ENCODE data around the gene NRDC. TPM values are rescaled to one million over a fixed set of nuclear protein-coding genes. Genes with fewer than 3 reads are reported as not detected.

The NRDC gene
- total and polyA plus RNA-seq, 2 of the 8 experiments (the other 6 are each of a cell fraction or from before 2014, with no cell fraction given) = 70.2 to 182 TPM

GRCh38 chr1:51842261-51842660 lies 36.3 kb downstream of the NRDC start (continued):
- no peak for TF ChIP-seq EP300 (IDR thresholded peaks at IDR 0.05; ENCODE audit: borderline replicate concordance in 1 of 2, low read depth in 2 of 2, low read length in 2 of 2)

Data from H1 (cell line).